IPS-18a (cell line): Measurements from ENCODE around the gene CEBPA.

Experiments used
- H3K27ac ChIP-seq: one replicate; pipeline ENCODE4 v1.5.1; 2013; ENCODE audit warnings: low read length
- H3K27me3 ChIP-seq: one replicate; pipeline ENCODE4 v1.6.1; 2013; ENCODE audit warnings: mild to moderate bottlenecking, low read length; ENCODE audit not compliant: control insufficient read depth, insufficient read depth
- H3K36me3 ChIP-seq: one replicate; pipeline ENCODE4 v1.6.1; 2013; ENCODE audit warnings: low read depth, low read length; ENCODE audit not compliant: control insufficient read depth
- H3K4me1 ChIP-seq: one replicate; pipeline ENCODE4 v1.6.1; 2013; ENCODE audit warnings: low read depth, low read length; ENCODE audit not compliant: control insufficient read depth
- H3K4me3 ChIP-seq: one replicate; pipeline ENCODE4 v1.5.1; 2013; ENCODE audit warnings: low read length
- H3K9ac ChIP-seq: one replicate; pipeline ENCODE4 v1.6.1; 2013; ENCODE audit warnings: mild to moderate bottlenecking, low read length, moderate library complexity
- H3K9me3 ChIP-seq: one replicate; pipeline ENCODE4 v1.6.1; 2013; ENCODE audit warnings: low read depth, low read length; ENCODE audit not compliant: control insufficient read depth

The CEBPA gene

GRCh38 chr19:33340991-33341390, 38.7 kb upstream of the CEBPA start:
- Histone ChIP-seq H3K4me1 (peaks cover 4% of the 10 kb centered on the region), H3K9me3 (no peaks in the 10 kb centered on the region), H3K27me3 (no peaks in the 10 kb centered on the region)

GRCh38 chr19:33339016-33339984, 37.0 kb upstream of the CEBPA start:
- H3K4me1 ChIP-seq, result peaks cover 4% of the 10 kb centered on the region
- no peak overlapping the region for H3K9ac ChIP-seq

More at GRCh38 chr19:33340991-33341390, 38.7 kb upstream of the CEBPA start:
- no peak overlapping the region for H3K4me3 ChIP-seq
- no peak overlapping the region for H3K9ac ChIP-seq
- no peaks in the 10 kb centered on the region for H3K36me3 ChIP-seq
- no peak overlapping the region for H3K27ac ChIP-seq

GRCh38 chr19:33335446-33335845, 33.1 kb upstream of the CEBPA start:
- Histone ChIP-seq H3K9me3 (no peaks in the 10 kb centered on the region), H3K9ac (no peak overlapping the region), H3K27me3 (no peaks in the 10 kb centered on the region), H3K4me1 (no peaks in the 10 kb centered on the region), H3K27ac (no peak overlapping the region), H3K4me3 (no peak overlapping the region), H3K36me3 (no peaks in the 10 kb centered on the region)

More at GRCh38 chr19:33339016-33339984, 37.0 kb upstream of the CEBPA start:
- Histone ChIP-seq H3K4me3 (no peak overlapping the region), H3K27me3 (no peaks in the 10 kb centered on the region), H3K9me3 (no peaks in the 10 kb centered on the region), H3K27ac (no peak overlapping the region), H3K36me3 (no peaks in the 10 kb centered on the region)

GRCh38 chr19:33334271-33334670, 31.9 kb upstream of the CEBPA start:
- H3K4me1 ChIP-seq, result no peaks in the 10 kb centered on the region
- no peak overlapping the region for H3K9ac ChIP-seq
- H3K27me3 ChIP-seq, result no peaks in the 10 kb centered on the region
- H3K36me3 ChIP-seq, result no peaks in the 10 kb centered on the region
- no peaks in the 10 kb centered on the region for H3K9me3 ChIP-seq
- no peak overlapping the region for H3K27ac ChIP-seq
- H3K4me3 ChIP-seq, result no peak overlapping the region

GRCh38 chr19:33333642-33334041, 31.3 kb upstream of the CEBPA start:
- no peaks in the 10 kb centered on the region for H3K36me3 ChIP-seq
- H3K27me3 ChIP-seq, result no peaks in the 10 kb centered on the region
- no peak overlapping the region for H3K9ac ChIP-seq
- no peak overlapping the region for H3K27ac ChIP-seq
- H3K9me3 ChIP-seq, result no peaks in the 10 kb centered on the region
- H3K4me1 ChIP-seq, result no peaks in the 10 kb centered on the region
- no peak overlapping the region for H3K4me3 ChIP-seq

- H3K4me1 ChIP-seq, result no peaks in the 10 kb centered on the region
- no peak overlapping the region for H3K4me3 ChIP-seq
- no peaks in the 10 kb centered on the region for H3K9me3 ChIP-seq
- H3K27ac ChIP-seq, result no peak overlapping the region
- no peaks in the 10 kb centered on the region for H3K27me3 ChIP-seq
- no peak overlapping the region for H3K9ac ChIP-seq
- H3K36me3 ChIP-seq, result no peaks in the 10 kb centered on the region
Observed at GRCh38 chr19:33333151-33333550, 30.8 kb upstream of the CEBPA start.

GRCh38 chr19:33332248-33332647, 29.9 kb upstream of the CEBPA start:
- H3K4me1 ChIP-seq, result no peaks in the 10 kb centered on the region
- H3K27me3 ChIP-seq, result no peaks in the 10 kb centered on the region
- no peak overlapping the region for H3K9ac ChIP-seq
- H3K27ac ChIP-seq, result no peak overlapping the region
- H3K9me3 ChIP-seq, result no peaks in the 10 kb centered on the region
- H3K4me3 ChIP-seq, result no peak overlapping the region
- H3K36me3 ChIP-seq, result no peaks in the 10 kb centered on the region

GRCh38 chr19:33329736-33330135, 27.4 kb upstream of the CEBPA start:
- Histone ChIP-seq H3K9ac (no peak overlapping the region), H3K27me3 (no peaks in the 10 kb centered on the region), H3K36me3 (no peaks in the 10 kb centered on the region), H3K9me3 (no peaks in the 10 kb centered on the region), H3K4me1 (no peaks in the 10 kb centered on the region), H3K27ac (no peak overlapping the region), H3K4me3 (no peak overlapping the region)

- H3K9me3 ChIP-seq, result no peaks in the 10 kb centered on the region
- no peak overlapping the region for H3K27ac ChIP-seq
- no peaks in the 10 kb centered on the region for H3K4me1 ChIP-seq
- H3K4me3 ChIP-seq, result no peak overlapping the region
- no peaks in the 10 kb centered on the region for H3K36me3 ChIP-seq
- H3K27me3 ChIP-seq, result no peaks in the 10 kb centered on the region
- H3K9ac ChIP-seq, result no peak overlapping the region
Observed at GRCh38 chr19:33329060-33329459, 26.7 kb upstream of the CEBPA start.

- H3K27ac ChIP-seq, result no peak overlapping the region
Observed at GRCh38 chr19:33325920-33326319, 23.6 kb upstream of the CEBPA start.

GRCh38 chr19:33324628-33325027, 22.3 kb upstream of the CEBPA start:
- Histone ChIP-seq H3K4me1 (no peaks in the 10 kb centered on the region), H3K9ac (no peak overlapping the region), H3K4me3 (no peak overlapping the region), H3K27ac (no peak overlapping the region), H3K36me3 (no peaks in the 10 kb centered on the region), H3K27me3 (no peaks in the 10 kb centered on the region), H3K9me3 (peaks cover 4% of the 10 kb centered on the region)

More at GRCh38 chr19:33325920-33326319, 23.6 kb upstream of the CEBPA start:
- Histone ChIP-seq H3K36me3 (no peaks in the 10 kb centered on the region), H3K27me3 (no peaks in the 10 kb centered on the region), H3K9me3 (peaks cover 4% of the 10 kb centered on the region), H3K9ac (no peak overlapping the region), H3K4me3 (no peak overlapping the region), H3K4me1 (no peaks in the 10 kb centered on the region)
